HG03520 (cell line): Measurements from ENCODE around the gene KDM4B.
"Not testable (repeated sequence)": the region's sequence is repeated elsewhere in the genome, so short reads cannot be mapped to it uniquely, and the experiment has no call there.

ENCODE experiments used
- ATAC-seq: cut with Tn5 transposase; IDR thresholded peaks from one replicate; pipeline ENCODE4 v1.9.1; 2021; ENCODE audit warnings: mild to moderate bottlenecking, moderate library complexity; ENCODE audit not compliant: unreplicated experiment

KDM4B gene

GRCh38 chr19:5193192-5193591 lies 224.3 kb downstream of the KDM4B start:
- no peak for ATAC-seq

- ATAC-seq = no peak
Measured at GRCh38 chr19:5194641-5195040, 225.7 kb downstream of the KDM4B start.

GRCh38 chr19:5195587-5195986 lies 226.7 kb downstream of the KDM4B start:
- ATAC-seq = not testable (repeated sequence)

- no peak for ATAC-seq
Measured at GRCh38 chr19:5196832-5197231, 227.9 kb downstream of the KDM4B start.

GRCh38 chr19:5200844-5201243 lies 231.9 kb downstream of the KDM4B start:
- ATAC-seq = no peak

- ATAC-seq = no peak
Measured at GRCh38 chr19:5202553-5202952, 233.6 kb downstream of the KDM4B start.
